SH-SY5Y (cell line): ENCODE results near the gene RIMS1.

Experiments
- GATA2 ChIP-seq: IDR thresholded peaks from 2 replicates; pipeline ENCODE4 v1.6.1; 2011; ENCODE audit warnings: mild to moderate bottlenecking, low read depth, low read length
- GATA3 ChIP-seq: IDR thresholded peaks from 2 replicates; pipeline ENCODE4 v1.6.1; 2011; ENCODE audit warnings: low read depth, mild to moderate bottlenecking, low read length, moderate library complexity

DNA sequence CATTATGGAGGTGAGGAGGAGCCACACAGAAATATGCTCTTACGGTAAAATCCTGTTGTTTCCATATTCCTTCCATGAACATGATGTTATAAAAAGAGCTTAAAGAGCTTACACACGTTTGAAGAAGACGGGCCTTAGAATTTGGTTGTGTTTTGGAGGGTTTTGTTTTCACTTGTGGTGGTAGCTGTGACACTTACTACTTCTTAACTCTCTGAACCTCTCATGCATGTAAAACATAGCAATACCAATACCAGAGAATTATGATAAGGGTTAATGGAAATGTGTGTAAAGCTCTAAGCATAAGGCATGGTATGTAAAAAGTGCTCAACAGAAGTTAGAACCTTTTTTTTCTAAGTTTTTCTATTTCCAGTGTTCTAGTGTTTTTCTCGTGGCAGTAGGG lies 479.4 kb downstream of the RIMS1 start:
- TF ChIP-seq GATA3 (no peak), GATA2 (no peak)
